Kidney (tissue), 14 donors: Measurements from ENCODE around the gene MAP3K5. TPM values are rescaled to one million over a fixed set of nuclear protein-coding genes. Genes with fewer than 3 reads are reported as not detected.

Source experiments
- DNase-seq, 5 donors: peaks; one replicate each; pipeline ENCODE4 v3.0.0-alpha.2; 2013 to 2020
- FAIRE-seq: peaks from 2 replicates; lab custom pipeline; 2012; peaks lifted over from hg19 to GRCh38; lab: Jason Lieb, UNC
- H3K27ac ChIP-seq, 2 donors: one replicate each; pipeline ENCODE4 v1.7.0; 2013; ENCODE audit warnings: low read depth in 2 of 2, low read length in 2 of 2, inconsistent platforms in 1 of 2
- H3K27me3 ChIP-seq: one replicate; pipeline ENCODE4 v1.7.1; 2013; ENCODE audit warnings: low read length, inconsistent platforms; ENCODE audit not compliant: control insufficient read depth, insufficient read depth
- H3K36me3 ChIP-seq, 3 donors: one replicate each; pipeline versions ENCODE4 v1.7.0 to v1.7.1; 2013; ENCODE audit warnings: low read length in 3 of 3, control low read depth in 1 of 3, inconsistent platforms in 1 of 3; ENCODE audit not compliant: insufficient read depth in 3 of 3, control insufficient read depth in 2 of 3
- H3K4me1 ChIP-seq, 3 donors: one replicate each; pipeline versions ENCODE4 v1.7.0 to v1.7.1; 2013; ENCODE audit warnings: low read length in 3 of 3, inconsistent platforms in 1 of 3, low read depth in 1 of 3; ENCODE audit not compliant: control insufficient read depth in 2 of 3, insufficient read depth in 2 of 3
- H3K4me3 ChIP-seq, 3 donors: one replicate each; pipeline versions ENCODE4 v1.7.0 to v1.8.1; 2013; ENCODE audit warnings: low read length in 3 of 3, control low read depth in 1 of 3, inconsistent platforms in 1 of 3
- H3K9ac ChIP-seq, 3 donors: one replicate each; pipeline versions ENCODE4 v1.7.0 to v1.7.1; 2013; ENCODE audit warnings: low read length in 3 of 3, control low read depth in 1 of 3, inconsistent platforms in 1 of 3
- H3K9me3 ChIP-seq, 3 donors: one replicate each; pipeline versions ENCODE4 v1.7.0 to v1.7.1; 2013; ENCODE audit warnings: low read length in 3 of 3, control low read depth in 1 of 3, inconsistent platforms in 1 of 3; ENCODE audit not compliant: control insufficient read depth in 2 of 3, insufficient read depth in 1 of 3
- CTCF ChIP-seq: IDR thresholded peaks from 3 replicates; pipeline ENCODE4 v1.5.1; 2012; ENCODE audit warnings: mild to moderate bottlenecking, moderate library complexity, borderline replicate concordance; ENCODE audit not compliant: insufficient read depth; ENCODE audit errors: extremely low read depth
- intact Hi-C: fragments of 100-400 bp; cut with DNase I; formaldehyde crosslinking; loops from one replicate; pipeline ENCODE4 v1.11.1; 2022
- polyA plus RNA-seq: library from polyadenylated mRNA; stranded (reverse); fragments of 350-450 nt; fragmentation: Illumina TruSeq; extraction: RNeasy Lipid Tissue Mini Kit (QIAGEN cat#74804); gene quantifications from one replicate; pipeline ENCODE4 v1.2.3, GENCODE V29; 2014; ENCODE audit warnings: low read depth, low replicate concordance; ENCODE audit not compliant: insufficient read depth
- total RNA-seq: library from RNA; stranded (reverse); fragmentation: NEBNext Ultra II Directional; extraction: Animal tissue kit (Norgen Biotek cat#: 25700); gene quantifications from one replicate; pipeline ENCODE4 v1.2.1, GENCODE V29; 2021
- donor health status: control.
- donor health status: control.
- donor health status: control.
- donor health status: control.
- donor health status: control.
- donor health status: DM: yes; HTN: yes; CAD: no.
- donor health status: Normal renal cell carcinoma (clear cell type).

MAP3K5 gene
- total and polyA plus RNA-seq, 2 donors from 2014 or later, result 5.9 to 32.9 TPM

DNA sequence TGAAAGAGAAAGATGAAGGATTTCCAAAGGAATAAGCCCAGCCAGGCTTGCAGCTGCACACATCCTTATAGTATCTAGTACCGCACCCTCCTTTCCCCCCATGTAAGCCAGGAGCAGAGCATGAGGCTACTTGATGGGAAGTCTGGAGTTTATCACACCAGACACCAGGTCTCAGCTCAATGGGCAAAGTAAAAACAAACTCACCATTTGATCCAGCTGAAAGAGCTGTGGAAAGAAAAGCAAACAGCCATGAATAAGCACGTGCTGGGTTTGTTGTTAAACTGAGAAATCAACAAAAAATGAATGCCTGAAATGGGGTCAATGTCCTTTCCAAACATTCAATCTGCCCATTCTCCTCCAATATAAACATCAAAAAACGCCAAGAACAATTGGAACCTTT lies 191.5 kb downstream of the MAP3K5 start:
- no peaks in the 10 kb centered on the region for H3K9me3 ChIP-seq
- H3K27me3 ChIP-seq, result no peaks in the 10 kb centered on the region
- DNase-seq, result no peak
- peaks cover 0 to 9% (median 6%) of the 10 kb centered on the region in 3 donors for H3K36me3 ChIP-seq
- no peaks in the 10 kb centered on the region for H3K4me1 ChIP-seq
- no peak for FAIRE-seq
- no peak overlapping the region for H3K9ac ChIP-seq
- intact Hi-C loops, result no loop called here
- H3K27ac ChIP-seq, result no peak overlapping the region
- TF ChIP-seq CTCF, result no peak
- no peak overlapping the region for H3K4me3 ChIP-seq

GRCh38 chr6:136599329-136600011 lies 192.8 kb downstream of the MAP3K5 start:
- Histone ChIP-seq H3K36me3 (peaks cover 0 to 9% (median 6%) of the 10 kb centered on the region in 3 donors), H3K9ac (no peak overlapping the region), H3K27ac (no peak overlapping the region), H3K27me3 (no peaks in the 10 kb centered on the region), H3K9me3 (no peaks in the 10 kb centered on the region), H3K4me3 (no peak overlapping the region), H3K4me1 (no peaks in the 10 kb centered on the region)
- TF ChIP-seq CTCF, result no peak
- intact Hi-C loops, result no loop called here
- peak in 1 of 5 donors; percentile 56 for DNase-seq
- FAIRE-seq, result no peak

DNA sequence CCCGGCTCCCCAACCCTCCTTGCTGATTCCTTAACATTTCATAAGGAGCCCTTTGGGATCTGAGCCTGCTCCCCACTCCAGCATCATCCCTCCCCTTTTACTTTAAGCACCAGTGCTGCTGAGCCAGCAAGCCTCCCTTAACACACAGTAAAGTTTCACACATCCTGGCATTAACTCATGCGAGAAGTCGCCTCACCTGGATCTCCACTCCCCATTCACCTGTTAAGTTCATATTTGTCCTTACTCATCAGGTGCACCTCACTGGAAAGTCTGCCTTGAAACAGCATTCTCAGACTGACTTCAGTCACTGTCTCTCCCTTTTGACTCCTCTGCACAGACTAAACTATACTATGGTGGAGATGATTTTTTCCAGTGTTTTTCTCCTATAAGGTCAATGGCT lies 194.2 kb downstream of the MAP3K5 start:
- DNase-seq (no peak), FAIRE-seq (no peak)
- Histone ChIP-seq H3K9me3 (no peaks in the 10 kb centered on the region), H3K9ac (no peak overlapping the region), H3K36me3 (peaks cover 0 to 8% (median 0%) of the 10 kb centered on the region in 3 donors), H3K27ac (no peak overlapping the region), H3K27me3 (no peaks in the 10 kb centered on the region), H3K4me3 (no peak overlapping the region), H3K4me1 (no peaks in the 10 kb centered on the region)
- no peak for TF ChIP-seq CTCF
- intact Hi-C loops, result no loop called here

DNA sequence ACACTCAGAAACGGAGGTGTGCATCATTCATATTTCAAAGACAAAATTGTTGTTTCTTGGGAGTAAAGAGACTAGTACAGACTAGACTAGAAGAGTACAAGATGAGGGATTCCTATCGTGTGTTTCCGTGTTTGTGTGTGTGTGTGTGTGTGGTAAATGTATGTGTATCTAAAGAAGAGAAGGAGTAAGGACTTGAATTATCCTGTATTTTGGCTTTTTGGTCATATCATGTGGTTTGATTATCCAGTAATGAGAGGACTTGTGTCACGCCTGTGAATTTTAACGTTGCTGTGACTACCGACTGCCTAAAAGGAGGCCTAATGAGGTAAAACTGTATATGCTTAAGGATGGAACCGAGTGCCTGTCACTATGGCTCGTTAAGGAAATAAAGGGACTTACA lies 197.6 kb downstream of the MAP3K5 start:
- Histone ChIP-seq H3K9me3 (no peaks in the 10 kb centered on the region), H3K4me1 (no peaks in the 10 kb centered on the region), H3K27ac (no peak overlapping the region), H3K4me3 (no peak overlapping the region), H3K36me3 (peaks cover 0 to 20% (median 11%) of the 10 kb centered on the region in 3 donors), H3K27me3 (no peaks in the 10 kb centered on the region), H3K9ac (no peak overlapping the region)
- no peak for TF ChIP-seq CTCF
- FAIRE-seq (no peak), DNase-seq (no peak)
- intact Hi-C loops, result no loop called here
